CD8-positive, alpha-beta memory T cell (primary cell): ENCODE measurements around the gene GBP7. TPM values are rescaled to one million over a fixed set of nuclear protein-coding genes. Genes with fewer than 3 reads are reported as not detected.
A peak's percentile ranks its signal among the peaks of the same experiment; 100 is the strongest.

Experiments used
- CTCF ChIA-PET: fragments of 350-600 bp; sonication (Branson Sonifier 250); formaldehyde crosslinking; loops from one replicate; lab custom pipeline; 2021; ENCODE audit warnings: antibody characterized with exemption; lab: Charles Lee
- POLR2A ChIA-PET: fragments of 350-600 bp; sonication (Branson Sonifier 250); formaldehyde crosslinking; loops from one replicate; lab custom pipeline; 2021; ENCODE audit warnings: antibody characterized with exemption; lab: Charles Lee
- DNase-seq, 5 donors: peaks; one replicate each; pipeline versions ENCODE4 v3.0.0 to v3.0.0-alpha.2; 2020 to 2022; ENCODE audit warnings: mixed read lengths in 1 of 5
- H3K27ac ChIP-seq: one replicate; pipeline ENCODE4 v1.7.0; 2013; ENCODE audit warnings: low read depth, mild to moderate bottlenecking, low read length, moderate library complexity
- H3K27me3 ChIP-seq: 2 replicates; pipeline ENCODE4 v1.7.0; 2013; ENCODE audit warnings: low read length, mild to moderate bottlenecking; ENCODE audit not compliant: insufficient read depth, poor library complexity, severe bottlenecking
- H3K36me3 ChIP-seq: 2 replicates; pipeline ENCODE4 v1.7.0; 2013; ENCODE audit warnings: mild to moderate bottlenecking, low read length, moderate library complexity; ENCODE audit not compliant: insufficient read depth
- H3K4me1 ChIP-seq: 2 replicates; pipeline ENCODE4 v1.7.0; 2013; ENCODE audit warnings: mild to moderate bottlenecking, low read length, moderate library complexity; ENCODE audit not compliant: insufficient read depth
- H3K4me3 ChIP-seq: 2 replicates; pipeline ENCODE4 v1.7.0; 2013; ENCODE audit warnings: mild to moderate bottlenecking, low read length
- H3K9me3 ChIP-seq: 2 replicates; pipeline ENCODE4 v1.7.0; 2013; ENCODE audit warnings: mild to moderate bottlenecking, low read length
- H3K27ac Mint-ChIP-seq, 8 donors: one replicate each; pipeline ENCODE4 v1.8.0; 2020 to 2021; ENCODE audit warnings: mixed read lengths in 8 of 8, mild to moderate bottlenecking in 6 of 8, inconsistent platforms in 3 of 8, moderate library complexity in 3 of 8
- H3K27me3 Mint-ChIP-seq, 2 donors: one replicate each; pipeline ENCODE4 v1.8.0; 2020 to 2021; ENCODE audit warnings: mixed read lengths in 2 of 2, mild to moderate bottlenecking in 1 of 2, moderate library complexity in 1 of 2
- H3K36me3 Mint-ChIP-seq, 3 donors: one replicate each; pipeline ENCODE4 v1.8.0; 2020 to 2021; ENCODE audit warnings: mixed read lengths in 3 of 3, inconsistent platforms in 1 of 3, mild to moderate bottlenecking in 1 of 3
- H3K4me1 Mint-ChIP-seq, 3 donors: one replicate each; pipeline ENCODE4 v1.8.0; 2020 to 2021; ENCODE audit warnings: mixed read lengths in 3 of 3, inconsistent platforms in 1 of 3, mild to moderate bottlenecking in 1 of 3
- H3K4me3 Mint-ChIP-seq, 7 donors: one replicate each; pipeline ENCODE4 v1.8.0; 2020 to 2021; ENCODE audit warnings: mixed read lengths in 7 of 7, mild to moderate bottlenecking in 6 of 7, moderate library complexity in 4 of 7, inconsistent platforms in 2 of 7
- H3K9me3 Mint-ChIP-seq, 5 donors: one replicate each; pipeline ENCODE4 v1.8.0; 2020 to 2022; ENCODE audit warnings: mixed read lengths in 5 of 5, mild to moderate bottlenecking in 3 of 5, moderate library complexity in 2 of 5, inconsistent platforms in 1 of 5
- polyA plus RNA-seq: library from polyadenylated mRNA; unstranded; fragments of 300-500 nt; fragmentation: Illumina TruSeq; gene quantifications from one replicate; pipeline ENCODE4 v1.2.3, GENCODE V29; 2021
- total RNA-seq, 2 experiments: library from RNA; stranded (reverse); gene quantifications; one replicate each; pipeline ENCODE4 v1.2.3, GENCODE V29; 2021

The GBP7 gene
- total and polyA plus RNA-seq, 3 experiments from 2014 or later: 0.09 to 0.13 TPM; not detected in 1

- Mint-ChIP-seq H3K27ac (peak overlapping the region in 4 of 8 donors; percentile 6 to 60 (median 55)), H3K36me3 (peaks cover 14 to 97% (median 59%) of the 10 kb centered on the region in 3 donors), H3K27me3 (no peaks in the 10 kb centered on the region), H3K4me3 (no peak overlapping the region), H3K9me3 (no peaks in the 10 kb centered on the region), H3K4me1 (peaks cover 54 to 89% (median 83%) of the 10 kb centered on the region in 3 donors)
- Histone ChIP-seq H3K36me3 (peaks cover 27% of the 10 kb centered on the region), H3K27ac (no peak overlapping the region), H3K27me3 (no peaks in the 10 kb centered on the region), H3K4me1 (peaks cover 26% of the 10 kb centered on the region), H3K4me3 (no peak overlapping the region), H3K9me3 (no peaks in the 10 kb centered on the region)
- CTCF ChIA-PET: no interaction called here
- POLR2A ChIA-PET: no interaction called here
- DNase-seq: no peak
Measured at GRCh38 chr1:89191314-89191713, 15.5 kb upstream of the GBP7 start.

DNA sequence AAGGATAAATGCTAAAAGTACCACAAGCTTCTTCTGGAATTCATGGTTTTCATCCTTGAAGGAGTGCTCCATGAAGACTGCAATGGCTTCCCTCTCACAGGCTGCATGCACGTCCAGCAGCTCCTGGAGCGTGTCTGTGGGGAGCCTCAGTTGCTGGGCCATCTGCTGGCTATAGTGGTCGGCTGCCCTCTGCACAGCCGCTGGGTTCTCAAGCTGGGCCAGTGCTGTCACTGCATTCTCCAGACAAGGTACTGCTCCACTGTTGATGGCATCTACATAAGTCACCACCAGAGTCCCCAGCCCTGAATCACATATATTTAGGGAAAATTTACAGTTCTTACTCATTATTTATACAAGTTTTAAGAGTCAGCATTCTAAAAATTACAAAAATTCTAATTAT lies 14.2 kb upstream of the GBP7 start:
- H3K27ac Mint-ChIP-seq: peak overlapping the region in 4 of 8 donors; percentile 25 to 92 (median 52)
- Histone ChIP-seq H3K4me3 (no peak overlapping the region), H3K9me3 (no peaks in the 10 kb centered on the region), H3K27ac (no peak overlapping the region), H3K27me3 (no peaks in the 10 kb centered on the region), H3K36me3 (peaks cover 40% of the 10 kb centered on the region), H3K4me1 (peaks cover 14% of the 10 kb centered on the region)
- no peaks in the 10 kb centered on the region for H3K9me3 Mint-ChIP-seq
- peaks cover 41 to 76% (median 70%) of the 10 kb centered on the region in 3 donors for H3K4me1 Mint-ChIP-seq
- DNase-seq: no peak
- no peak overlapping the region for H3K4me3 Mint-ChIP-seq
- H3K27me3 Mint-ChIP-seq: no peaks in the 10 kb centered on the region
- ChIA-PET CTCF (interaction anchor here (0.9 to 1.5 kb wide), 2 partner anchors 9 to 168 kb away, joined by 3 to 5 read pairs; partner anchors contain the start of gene GBP4), POLR2A (no interaction called here)
- peaks cover 21 to 98% (median 59%) of the 10 kb centered on the region in 3 donors for H3K36me3 Mint-ChIP-seq

GRCh38 chr1:89179343-89179742 lies 3.5 kb upstream of the GBP7 start:
- H3K27ac Mint-ChIP-seq: peak overlapping the region in 1 of 8 donors; percentile 33
- H3K36me3 Mint-ChIP-seq: peaks cover 28 to 31% (median 30%) of the 10 kb centered on the region in 3 donors
- Histone ChIP-seq H3K4me1 (no peaks in the 10 kb centered on the region), H3K27me3 (no peaks in the 10 kb centered on the region), H3K9me3 (no peaks in the 10 kb centered on the region), H3K27ac (no peak overlapping the region), H3K36me3 (peaks cover 15% of the 10 kb centered on the region), H3K4me3 (no peak overlapping the region)
- DNase-seq: no peak
- H3K4me1 Mint-ChIP-seq: peaks cover 4 to 10% (median 4%) of the 10 kb centered on the region in 3 donors
- peaks cover 0 to 2% (median under 1%) of the 10 kb centered on the region in 5 donors for H3K9me3 Mint-ChIP-seq
- H3K27me3 Mint-ChIP-seq: no peaks in the 10 kb centered on the region
- ChIA-PET CTCF (no interaction called here), POLR2A (interaction anchor here (0.7 kb wide), 1 partner anchor 29 kb away, joined by 3 read pairs; no protein-coding TSS in a partner anchor)
- no peak overlapping the region for H3K4me3 Mint-ChIP-seq

- Histone ChIP-seq H3K4me1 (no peaks in the 10 kb centered on the region), H3K27ac (no peak overlapping the region), H3K4me3 (no peak overlapping the region), H3K36me3 (no peaks in the 10 kb centered on the region), H3K27me3 (no peaks in the 10 kb centered on the region), H3K9me3 (no peaks in the 10 kb centered on the region)
- H3K4me1 Mint-ChIP-seq: peaks cover 3 to 6% (median 4%) of the 10 kb centered on the region in 3 donors
- no peaks in the 10 kb centered on the region for H3K9me3 Mint-ChIP-seq
- ChIA-PET CTCF (no interaction called here), POLR2A (no interaction called here)
- H3K36me3 Mint-ChIP-seq: peaks cover 8 to 9% (median 9%) of the 10 kb centered on the region in 3 donors
- H3K27me3 Mint-ChIP-seq: no peaks in the 10 kb centered on the region
- H3K27ac Mint-ChIP-seq: no peak overlapping the region
- H3K4me3 Mint-ChIP-seq: no peak overlapping the region
- DNase-seq: no peak
Measured at GRCh38 chr1:89176971-89177370, 1.2 kb upstream of the GBP7 start.

GRCh38 chr1:89174491-89174890 lies 1.3 kb downstream of the GBP7 start:
- H3K9me3 Mint-ChIP-seq: no peaks in the 10 kb centered on the region
- DNase-seq: no peak
- CTCF ChIA-PET: no interaction called here
- H3K4me3 Mint-ChIP-seq: no peak overlapping the region
- peaks cover 0 to 5% (median 0%) of the 10 kb centered on the region in 3 donors for H3K36me3 Mint-ChIP-seq
- H3K27ac ChIP-seq: no peak overlapping the region
- peaks cover 0 to 7% (median 6%) of the 10 kb centered on the region in 3 donors for H3K4me1 Mint-ChIP-seq
- no peaks in the 10 kb centered on the region for H3K27me3 ChIP-seq
- no peaks in the 10 kb centered on the region for H3K27me3 Mint-ChIP-seq
- H3K4me1 ChIP-seq: no peaks in the 10 kb centered on the region
- POLR2A ChIA-PET: no interaction called here
- no peaks in the 10 kb centered on the region for H3K36me3 ChIP-seq
- no peak overlapping the region for H3K27ac Mint-ChIP-seq
- H3K4me3 ChIP-seq: no peak overlapping the region
- no peaks in the 10 kb centered on the region for H3K9me3 ChIP-seq

DNA sequence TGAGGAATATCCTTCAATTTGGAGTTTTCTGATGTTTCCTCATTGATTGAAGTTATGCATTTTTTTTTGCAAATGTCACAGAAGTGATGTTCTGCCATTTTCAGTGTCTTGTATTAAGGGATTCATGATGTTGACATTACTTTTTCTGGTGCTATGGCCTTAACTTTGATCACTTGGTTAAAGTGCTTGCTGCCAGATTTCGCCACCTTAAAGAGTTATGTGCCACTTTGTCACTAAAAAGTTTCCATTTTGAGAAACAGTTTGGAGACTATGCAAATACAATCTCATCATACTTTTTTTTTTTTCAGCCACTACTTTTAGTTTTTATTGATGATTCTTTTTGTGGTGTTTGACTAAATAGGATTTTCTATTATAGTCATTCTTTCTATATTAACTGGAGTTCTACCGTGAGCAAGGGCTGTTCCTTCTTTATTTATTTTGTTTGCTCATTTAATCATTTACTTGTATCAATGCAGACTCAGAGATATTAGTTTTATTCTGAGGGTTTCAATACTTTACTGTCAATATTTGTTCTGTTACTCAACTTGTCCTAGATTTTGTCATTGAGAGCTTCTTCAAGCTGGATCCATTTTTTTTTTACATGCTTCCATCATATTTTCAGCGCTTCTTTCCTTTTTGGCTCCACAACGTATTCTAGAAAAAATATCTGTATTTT lies 3.2 kb downstream of the GBP7 start:
- Histone ChIP-seq H3K27ac (no peak overlapping the region), H3K4me3 (no peak overlapping the region), H3K27me3 (no peaks in the 10 kb centered on the region), H3K9me3 (no peaks in the 10 kb centered on the region), H3K36me3 (no peaks in the 10 kb centered on the region), H3K4me1 (no peaks in the 10 kb centered on the region)
- Mint-ChIP-seq H3K9me3 (no peaks in the 10 kb centered on the region), H3K4me1 (peaks cover 0 to 7% (median 6%) of the 10 kb centered on the region in 3 donors), H3K36me3 (peaks cover 0 to 5% (median 5%) of the 10 kb centered on the region in 3 donors), H3K27ac (peak overlapping the region in 1 of 8 donors; percentile 49), H3K27me3 (no peaks in the 10 kb centered on the region), H3K4me3 (no peak overlapping the region)
- ChIA-PET CTCF (no interaction called here), POLR2A (no interaction called here)
- no peak for DNase-seq

DNA sequence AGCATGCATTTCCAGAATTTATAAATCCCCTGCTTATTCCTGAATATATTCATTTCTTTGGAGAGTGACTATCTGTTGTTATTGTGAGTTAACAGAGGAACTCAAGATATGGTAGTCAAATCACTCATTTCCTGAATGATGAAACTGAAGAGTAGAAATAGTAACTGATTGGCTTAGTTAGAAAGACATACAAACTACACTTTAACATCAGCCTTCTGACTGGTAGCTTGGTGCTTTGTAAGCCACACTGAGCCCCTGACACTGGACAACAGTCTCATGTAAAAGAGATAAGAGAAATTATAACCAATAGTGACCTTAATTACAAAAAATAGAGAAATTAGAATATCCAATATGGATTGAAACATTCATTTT lies 4.8 kb downstream of the GBP7 start:
- no peak for DNase-seq
- Mint-ChIP-seq H3K4me3 (no peak overlapping the region), H3K27me3 (no peaks in the 10 kb centered on the region), H3K4me1 (peaks cover 0 to 3% (median 0%) of the 10 kb centered on the region in 3 donors), H3K36me3 (peaks cover 0 to 5% (median 5%) of the 10 kb centered on the region in 3 donors), H3K27ac (no peak overlapping the region), H3K9me3 (no peaks in the 10 kb centered on the region)
- Histone ChIP-seq H3K4me3 (no peak overlapping the region), H3K9me3 (no peaks in the 10 kb centered on the region), H3K27ac (no peak overlapping the region), H3K36me3 (no peaks in the 10 kb centered on the region), H3K4me1 (no peaks in the 10 kb centered on the region), H3K27me3 (no peaks in the 10 kb centered on the region)
- CTCF ChIA-PET: no interaction called here
- POLR2A ChIA-PET: no interaction called here

GRCh38 chr1:89170170-89171066 lies 5.4 kb downstream of the GBP7 start:
- Mint-ChIP-seq H3K4me3 (no peak overlapping the region), H3K27ac (no peak overlapping the region), H3K36me3 (peaks cover 0 to 5% (median 5%) of the 10 kb centered on the region in 3 donors), H3K4me1 (peaks cover 0 to 3% (median 0%) of the 10 kb centered on the region in 3 donors), H3K27me3 (no peaks in the 10 kb centered on the region), H3K9me3 (no peaks in the 10 kb centered on the region)
- Histone ChIP-seq H3K4me3 (no peak overlapping the region), H3K4me1 (no peaks in the 10 kb centered on the region), H3K27ac (no peak overlapping the region), H3K27me3 (no peaks in the 10 kb centered on the region), H3K9me3 (no peaks in the 10 kb centered on the region), H3K36me3 (no peaks in the 10 kb centered on the region)
- POLR2A ChIA-PET: no interaction called here
- DNase-seq: no peak
- CTCF ChIA-PET: no interaction called here
